Urinary bladder (tissue), 4 donors: ENCODE measurements around the gene E2F6. TPM values are rescaled to one million over a fixed set of nuclear protein-coding genes. Genes with fewer than 3 reads are reported as not detected.

Experiments used
- DNase-seq: peaks from one replicate; pipeline ENCODE4 v3.0.0-alpha.2; 2015; ENCODE audit errors: extremely low spot score
- H3K27ac ChIP-seq: one replicate; pipeline ENCODE4 v1.5.1; 2013; ENCODE audit warnings: low read depth, mild to moderate bottlenecking, moderate library complexity
- H3K36me3 ChIP-seq: one replicate; pipeline ENCODE4 v1.6.1; 2013; ENCODE audit warnings: mild to moderate bottlenecking, moderate library complexity; ENCODE audit not compliant: insufficient read depth
- H3K4me1 ChIP-seq: one replicate; pipeline ENCODE4 v1.6.1; 2013; ENCODE audit warnings: mild to moderate bottlenecking, moderate library complexity; ENCODE audit not compliant: insufficient read depth
- H3K4me3 ChIP-seq: one replicate; pipeline ENCODE4 v1.5.1; 2013; ENCODE audit warnings: low read depth, low read length
- WGBS: extraction: QIAGEN DNeasy Blood & Tissue Kit; methylation state at CpG from one replicate; pipeline ENCODE4 v1.1.7; 2013; 5-methylcytosine and 5-hydroxymethylcytosine counted together
- polyA plus RNA-seq: library from polyadenylated mRNA; stranded (reverse); fragments of 200-250 nt; gene quantifications from one replicate; pipeline ENCODE4 v1.2.3, GENCODE V29; 2013
- total RNA-seq: library from RNA; depleted of rRNA; stranded (reverse); fragments of >200 nt; gene quantifications from one replicate; pipeline ENCODE4 v1.2.3, GENCODE V29; 2014
- donor health status: healthy with polysubstance abuse.
- donor health status: healthy.

E2F6 gene
- total and polyA plus RNA-seq, 2 donors, result 12.1 to 16.0 TPM

- peaks cover 2% of the 10 kb centered on the region for H3K4me1 ChIP-seq
- no peak for DNase-seq
- H3K36me3 ChIP-seq, result no peaks in the 10 kb centered on the region
- H3K4me3 ChIP-seq, result no peak overlapping the region
- WGBS, result 87% methylated on average over 3 of the region's 3 CpGs
- H3K27ac ChIP-seq, result no peak overlapping the region
These were observed 7.2 kb downstream of the E2F6 start for GRCh38 chr2:11458753-11459152.

GRCh38 chr2:11457935-11458334 lies 8.0 kb downstream of the E2F6 start:
- peaks cover 2% of the 10 kb centered on the region for H3K4me1 ChIP-seq
- 73% methylated on average over 1 of the region's 1 CpG for WGBS

GRCh38 chr2:11456251-11456650 lies 9.7 kb downstream of the E2F6 start:
- Histone ChIP-seq H3K4me3 (no peak overlapping the region), H3K36me3 (peaks cover 2% of the 10 kb centered on the region), H3K4me1 (peaks cover 2% of the 10 kb centered on the region), H3K27ac (no peak overlapping the region)
- DNase-seq, result no peak
- WGBS, result 71% methylated on average over 3 of the region's 3 CpGs

More at GRCh38 chr2:11457935-11458334, 8.0 kb downstream of the E2F6 start:
- Histone ChIP-seq H3K4me3 (no peak overlapping the region), H3K27ac (no peak overlapping the region), H3K36me3 (peaks cover 2% of the 10 kb centered on the region)
- DNase-seq, result no peak

- no peak for DNase-seq
- WGBS, result 89% methylated on average over 6 of the region's 6 CpGs
- peaks cover 2% of the 10 kb centered on the region for H3K4me1 ChIP-seq
- no peak overlapping the region for H3K27ac ChIP-seq
- peaks cover 2% of the 10 kb centered on the region for H3K36me3 ChIP-seq
- no peak overlapping the region for H3K4me3 ChIP-seq
These were observed 11.1 kb downstream of the E2F6 start for GRCh38 chr2:11454824-11455223.

- peaks cover 2% of the 10 kb centered on the region for H3K36me3 ChIP-seq
- 98% methylated on average over 2 of the region's 2 CpGs for WGBS
- no peak overlapping the region for H3K4me3 ChIP-seq
- H3K4me1 ChIP-seq, result peaks cover under 1% of the 10 kb centered on the region
- no peak overlapping the region for H3K27ac ChIP-seq
- no peak for DNase-seq
These were observed 15.2 kb downstream of the E2F6 start for GRCh38 chr2:11450791-11451190.

GRCh38 chr2:11446733-11447248 lies 19.2 kb downstream of the E2F6 start:
- Histone ChIP-seq H3K36me3 (no peaks in the 10 kb centered on the region), H3K4me1 (no peaks in the 10 kb centered on the region), H3K4me3 (no peak overlapping the region), H3K27ac (no peak overlapping the region)
- 48% methylated on average over 14 of the region's 14 CpGs for WGBS
- no peak for DNase-seq

GRCh38 chr2:11444737-11445136 lies 21.2 kb downstream of the E2F6 start:
- DNase-seq, result no peak
- Histone ChIP-seq H3K36me3 (no peaks in the 10 kb centered on the region), H3K4me1 (no peaks in the 10 kb centered on the region), H3K4me3 (no peak overlapping the region), H3K27ac (no peak overlapping the region)
- WGBS, result 78% methylated on average over 4 of the region's 4 CpGs

- Histone ChIP-seq H3K4me1 (no peaks in the 10 kb centered on the region), H3K27ac (no peak overlapping the region), H3K4me3 (no peak overlapping the region), H3K36me3 (no peaks in the 10 kb centered on the region)
- WGBS, result 97% methylated on average over 9 of the region's 9 CpGs
- DNase-seq, result no peak
These were observed 27.3 kb downstream of the E2F6 start for GRCh38 chr2:11438555-11439080.

GRCh38 chr2:11437602-11438001 lies 28.4 kb downstream of the E2F6 start:
- Histone ChIP-seq H3K4me1 (no peaks in the 10 kb centered on the region), H3K4me3 (no peak overlapping the region), H3K27ac (no peak overlapping the region), H3K36me3 (no peaks in the 10 kb centered on the region)
- no peak for DNase-seq
- 87% methylated on average over 5 of the region's 5 CpGs for WGBS

GRCh38 chr2:11435036-11435435 lies 30.9 kb downstream of the E2F6 start:
- Histone ChIP-seq H3K27ac (no peak overlapping the region), H3K36me3 (no peaks in the 10 kb centered on the region), H3K4me3 (no peak overlapping the region), H3K4me1 (no peaks in the 10 kb centered on the region)
- whole genome bisulfite sequencing, result 91% methylated on average over 8 of the region's 8 CpGs
- DNase-seq, result no peak

GRCh38 chr2:11434443-11434842 lies 31.5 kb downstream of the E2F6 start:
- no peaks in the 10 kb centered on the region for H3K4me1 ChIP-seq
- no peak overlapping the region for H3K4me3 ChIP-seq
- 94% methylated on average over 7 of the region's 7 CpGs for WGBS
- H3K27ac ChIP-seq, result no peak overlapping the region
- no peaks in the 10 kb centered on the region for H3K36me3 ChIP-seq
- DNase-seq, result no peak

- no peak overlapping the region for H3K27ac ChIP-seq
- H3K36me3 ChIP-seq, result no peaks in the 10 kb centered on the region
- no peak overlapping the region for H3K4me3 ChIP-seq
- no peaks in the 10 kb centered on the region for H3K4me1 ChIP-seq
- 90% methylated on average over 5 of the region's 5 CpGs for WGBS
- DNase-seq, result no peak
These were observed 32.1 kb downstream of the E2F6 start for GRCh38 chr2:11433822-11434221.

GRCh38 chr2:11430729-11431128 lies 35.2 kb downstream of the E2F6 start:
- 90% methylated on average over 5 of the region's 5 CpGs for whole genome bisulfite sequencing
- no peak overlapping the region for H3K27ac ChIP-seq
- no peaks in the 10 kb centered on the region for H3K36me3 ChIP-seq
- no peaks in the 10 kb centered on the region for H3K4me1 ChIP-seq
- DNase-seq, result no peak
- no peak overlapping the region for H3K4me3 ChIP-seq

GRCh38 chr2:11427224-11427623 lies 38.7 kb downstream of the E2F6 start:
- no peak for DNase-seq
- Histone ChIP-seq H3K4me3 (no peak overlapping the region), H3K4me1 (no peaks in the 10 kb centered on the region), H3K27ac (no peak overlapping the region), H3K36me3 (no peaks in the 10 kb centered on the region)
